Smooth muscle cell (in vitro differentiated cells): ENCODE data around the gene CTIF. TPM values are rescaled to one million over a fixed set of nuclear protein-coding genes. Genes with fewer than 3 reads are reported as not detected.

Experiments used
- DNase-seq: peaks from one replicate; lab custom pipeline; 2025; ENCODE audit not compliant: unreplicated experiment; lab: John Stamatoyannopoulos, UW
- H2AFZ ChIP-seq: fragments of 200-600 bp; sonication (generic); 2 replicates; pipeline ENCODE4 v1.6.0; 2016; ENCODE audit warnings: antibody characterized with exemption, low read depth, mild to moderate bottlenecking
- H3F3A ChIP-seq: fragments of 200-600 bp; sonication (generic); 2 replicates; pipeline ENCODE4 v1.6.0; 2017; ENCODE audit warnings: antibody characterized with exemption, low read depth
- H3K27ac ChIP-seq: fragments of 200-600 bp; sonication (generic); 2 replicates; pipeline ENCODE4 v1.5.1; 2016; ENCODE audit warnings: low read depth, mild to moderate bottlenecking
- H3K27me3 ChIP-seq: fragments of 200-600 bp; sonication (generic); 2 replicates; pipeline ENCODE4 v1.6.1; 2016; ENCODE audit warnings: low read depth, mild to moderate bottlenecking
- H3K36me3 ChIP-seq: fragments of 200-600 bp; sonication (generic); 2 replicates; pipeline ENCODE4 v1.5.1; 2016; ENCODE audit warnings: low read depth
- H3K4me1 ChIP-seq: fragments of 200-600 bp; sonication (generic); 2 replicates; pipeline ENCODE4 v1.5.1; 2016; ENCODE audit warnings: low read depth
- H3K4me2 ChIP-seq: fragments of 200-600 bp; sonication (generic); 2 replicates; pipeline ENCODE4 v1.6.0; 2016; ENCODE audit warnings: mild to moderate bottlenecking
- H3K4me3 ChIP-seq: fragments of 200-600 bp; sonication (generic); 2 replicates; pipeline ENCODE4 v1.5.1; 2016; ENCODE audit warnings: mild to moderate bottlenecking
- H3K79me2 ChIP-seq: fragments of 200-600 bp; sonication (generic); 2 replicates; pipeline ENCODE4 v1.6.0; 2016; ENCODE audit warnings: low read depth, mild to moderate bottlenecking
- H3K9ac ChIP-seq: fragments of 200-600 bp; sonication (generic); 2 replicates; pipeline ENCODE4 v1.6.0; 2016; ENCODE audit warnings: low read depth
- H3K9me3 ChIP-seq: fragments of 200-600 bp; sonication (generic); replicated peaks from 2 replicates; pipeline ENCODE4 v1.5.1; 2016; ENCODE audit warnings: low read depth
- H4K20me1 ChIP-seq: fragments of 200-600 bp; sonication (generic); 2 replicates; pipeline ENCODE4 v1.6.0; 2016; ENCODE audit warnings: low read depth
- WGBS: methylation state at CpG from one replicate; pipeline ENCODE4 v1.1.7; 2016; ENCODE audit warnings: low lambda C conversion rate; 5-methylcytosine and 5-hydroxymethylcytosine counted together
- polyA plus RNA-seq: library from polyadenylated mRNA; unstranded; fragments of >200 nt; fragmentation: Nextera tagmentation; extraction: Ambion mirVana; gene quantifications from 2 replicates; pipeline ENCODE4 v1.2.1, GENCODE V29; 2016
- total RNA-seq: library from RNA; depleted of rRNA; stranded (reverse); fragments of >200 nt; gene quantifications from 2 replicates; pipeline ENCODE4 v1.2.3, GENCODE V29; 2014
- TF ChIP-seq, protein P1 (sequence below): fragments of 200-600 bp; sonication (generic); IDR thresholded peaks from 2 replicates; pipeline ENCODE4 v1.5.1; 2017; ENCODE audit warnings: borderline replicate concordance, mild to moderate bottlenecking, antibody characterized with exemption; ENCODE audit not compliant: insufficient read depth, poor library complexity, severe bottlenecking

CTIF gene
- total and polyA plus RNA-seq, 2 experiments from 2014 or later = 22.2 to 25.3 TPM

DNA sequence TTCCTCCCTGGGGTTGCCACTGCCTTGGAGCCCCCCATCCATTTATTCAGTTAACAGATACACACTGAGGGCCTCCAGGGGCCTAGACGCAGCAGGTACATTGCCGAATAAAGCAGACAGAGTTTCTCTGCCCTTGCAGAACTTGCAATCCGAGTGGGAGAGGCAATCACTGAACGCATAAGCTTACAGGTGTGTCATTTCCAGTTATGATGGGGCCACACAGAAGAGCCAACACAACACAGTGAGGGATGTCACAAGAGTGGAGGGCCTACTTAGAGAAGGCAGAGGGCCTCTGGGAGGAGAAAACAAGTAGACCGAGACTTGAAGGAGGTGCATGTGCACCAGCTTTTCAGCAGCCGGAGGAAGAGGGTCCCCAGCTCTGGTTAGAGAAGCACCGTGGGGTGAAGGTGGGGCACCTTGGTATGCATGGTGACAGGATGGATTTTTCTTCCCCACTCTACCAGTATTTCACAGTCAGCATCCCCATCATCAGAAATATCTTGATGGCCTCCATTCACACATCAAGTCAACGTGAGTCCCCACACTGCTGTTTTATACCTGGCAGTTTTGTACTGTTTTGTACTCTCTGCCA is 261.0 kb downstream of the CTIF start:
- TF ChIP-seq, protein P1, sequence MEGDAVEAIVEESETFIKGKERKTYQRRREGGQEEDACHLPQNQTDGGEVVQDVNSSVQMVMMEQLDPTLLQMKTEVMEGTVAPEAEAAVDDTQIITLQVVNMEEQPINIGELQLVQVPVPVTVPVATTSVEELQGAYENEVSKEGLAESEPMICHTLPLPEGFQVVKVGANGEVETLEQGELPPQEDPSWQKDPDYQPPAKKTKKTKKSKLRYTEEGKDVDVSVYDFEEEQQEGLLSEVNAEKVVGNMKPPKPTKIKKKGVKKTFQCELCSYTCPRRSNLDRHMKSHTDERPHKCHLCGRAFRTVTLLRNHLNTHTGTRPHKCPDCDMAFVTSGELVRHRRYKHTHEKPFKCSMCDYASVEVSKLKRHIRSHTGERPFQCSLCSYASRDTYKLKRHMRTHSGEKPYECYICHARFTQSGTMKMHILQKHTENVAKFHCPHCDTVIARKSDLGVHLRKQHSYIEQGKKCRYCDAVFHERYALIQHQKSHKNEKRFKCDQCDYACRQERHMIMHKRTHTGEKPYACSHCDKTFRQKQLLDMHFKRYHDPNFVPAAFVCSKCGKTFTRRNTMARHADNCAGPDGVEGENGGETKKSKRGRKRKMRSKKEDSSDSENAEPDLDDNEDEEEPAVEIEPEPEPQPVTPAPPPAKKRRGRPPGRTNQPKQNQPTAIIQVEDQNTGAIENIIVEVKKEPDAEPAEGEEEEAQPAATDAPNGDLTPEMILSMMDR = no peak
- no peak for DNase-seq
- H3K27ac ChIP-seq = peak overlapping the region; percentile 94
- no peaks in the 10 kb centered on the region for H3K36me3 ChIP-seq
- H2AFZ ChIP-seq = no peak overlapping the region
- no peak overlapping the region for H3K4me3 ChIP-seq
- no peak overlapping the region for H3K4me2 ChIP-seq
- H3K9me3 ChIP-seq = no peaks in the 10 kb centered on the region
- 97% methylated on average over 8 of the region's 8 CpGs for WGBS
- H3K79me2 ChIP-seq = peaks cover 3% of the 10 kb centered on the region
- no peaks in the 10 kb centered on the region for H4K20me1 ChIP-seq
- no peak overlapping the region for H3K9ac ChIP-seq
- no peaks in the 10 kb centered on the region for H3K4me1 ChIP-seq
- H3F3A ChIP-seq = peaks cover 4% of the 10 kb centered on the region
- no peaks in the 10 kb centered on the region for H3K27me3 ChIP-seq

DNA sequence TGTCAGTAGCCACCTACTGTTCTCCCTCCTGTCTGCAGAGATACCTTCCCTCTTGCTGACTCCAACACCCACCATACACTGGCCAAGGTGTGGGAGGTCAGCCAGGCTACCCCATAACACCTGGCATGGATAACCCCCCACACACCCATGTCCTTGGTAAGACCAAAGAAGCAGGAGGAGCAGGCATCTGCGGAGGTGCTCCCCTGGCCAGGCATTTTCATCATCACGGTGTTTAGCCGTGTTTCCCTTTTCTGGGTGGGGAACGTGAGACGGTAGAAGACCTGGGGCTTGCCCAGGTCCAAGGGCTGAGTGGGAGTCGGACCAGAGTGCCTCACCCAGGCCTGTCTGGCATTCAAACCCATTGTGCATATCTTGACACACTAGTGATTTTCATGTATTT is 261.6 kb downstream of the CTIF start:
- H3K4me2 ChIP-seq = peak overlapping the region; percentile 63
- no peaks in the 10 kb centered on the region for H3K36me3 ChIP-seq
- no peaks in the 10 kb centered on the region for H3K9me3 ChIP-seq
- no peak for DNase-seq
- H3K4me1 ChIP-seq = no peaks in the 10 kb centered on the region
- TF ChIP-seq, protein P1 = no peak
- peak overlapping the region; percentile 40 for H3K9ac ChIP-seq
- peak overlapping the region; percentile 94 for H3K27ac ChIP-seq
- H3K4me3 ChIP-seq = no peak overlapping the region
- H3F3A ChIP-seq = peaks cover 4% of the 10 kb centered on the region
- H3K79me2 ChIP-seq = peaks cover 3% of the 10 kb centered on the region
- H2AFZ ChIP-seq = no peak overlapping the region
- H4K20me1 ChIP-seq = no peaks in the 10 kb centered on the region
- H3K27me3 ChIP-seq = no peaks in the 10 kb centered on the region
- WGBS = 94% methylated on average over 6 of the region's 6 CpGs

GRCh38 chr18:48800876-48801727 is 262.3 kb downstream of the CTIF start:
- peak overlapping the region; percentile 94 for H3K27ac ChIP-seq
- H3F3A ChIP-seq = peaks cover 9% of the 10 kb centered on the region
- H4K20me1 ChIP-seq = no peaks in the 10 kb centered on the region
- H3K79me2 ChIP-seq = peaks cover 3% of the 10 kb centered on the region
- TF ChIP-seq, protein P1 = no peak
- no peaks in the 10 kb centered on the region for H3K27me3 ChIP-seq
- H3K9me3 ChIP-seq = no peaks in the 10 kb centered on the region
- no peak overlapping the region for H3K4me3 ChIP-seq
- no peak for DNase-seq
- H2AFZ ChIP-seq = no peak overlapping the region
- peak overlapping the region; percentile 69 for H3K9ac ChIP-seq
- H3K4me1 ChIP-seq = no peaks in the 10 kb centered on the region
- WGBS = 44% methylated on average over 14 of the region's 14 CpGs
- H3K4me2 ChIP-seq = peak overlapping the region; percentile 63
- no peaks in the 10 kb centered on the region for H3K36me3 ChIP-seq
